Panc1 (cell line): Measurements from ENCODE around the gene BTD. TPM values are rescaled to one million over a fixed set of nuclear protein-coding genes. Genes with fewer than 3 reads are reported as not detected.

Experiments
- ATAC-seq: fragments of 200-7000 bp; cut with Tn5 transposase; 2 replicates; pipeline ENCODE4 v1.9.1; 2020; ENCODE audit warnings: mild to moderate bottlenecking, moderate library complexity
- BruUV-seq: library from RNA; stranded (reverse); fragments of 400-500 nt; replicated peaks from 2 replicates; lab custom pipeline; 2021; lab: Mats Ljungman, UMichigan
- CTCF ChIA-PET: fragments of 300-600 bp; sonication (Branson Sonifier 250); formaldehyde crosslinking; loops from one replicate; lab custom pipeline; 2022; ENCODE audit warnings: antibody characterized with exemption; lab: Charles Lee
- POLR2A ChIA-PET: fragments of 300-600 bp; sonication (Branson Sonifier 250); formaldehyde crosslinking; loops from one replicate; lab custom pipeline; 2022; ENCODE audit warnings: antibody characterized with exemption; lab: Charles Lee
- DNase-seq: peaks from one replicate; pipeline ENCODE4 v3.0.0-alpha.2; 2010; ENCODE audit warnings: low read depth, low spot score
- H3K27ac ChIP-seq: 2 replicates; pipeline ENCODE4 v1.5.1; 2011; ENCODE audit warnings: mild to moderate bottlenecking, low read length, inconsistent platforms
- H3K27me3 ChIP-seq: fragments of 200-500 bp; sonication (Bioruptor generic); 2 replicates; pipeline ENCODE4 v1.6.0; 2014; ENCODE audit warnings: low read length, inconsistent platforms; ENCODE audit not compliant: control insufficient read depth, insufficient read depth
- H3K36me3 ChIP-seq: fragments of 200-500 bp; sonication (Bioruptor generic); 2 replicates; pipeline ENCODE4 v1.5.1; 2014; ENCODE audit warnings: inconsistent platforms, mild to moderate bottlenecking, low read length, moderate library complexity; ENCODE audit not compliant: control insufficient read depth, insufficient read depth
- H3K4me1 ChIP-seq: 2 replicates; pipeline ENCODE4 v1.5.1; 2011; ENCODE audit warnings: inconsistent platforms, mild to moderate bottlenecking, low read length, moderate library complexity; ENCODE audit not compliant: control insufficient read depth, insufficient read depth
- H3K4me3 ChIP-seq, 2 experiments: 2 replicates each; pipeline ENCODE4 v1.5.1; 2011 to 2012; ENCODE audit warnings: low read depth in 2 of 2, low read length in 2 of 2, mild to moderate bottlenecking in 2 of 2, inconsistent platforms in 1 of 2, moderate library complexity in 1 of 2
- H3K9me3 ChIP-seq: fragments of 200-500 bp; sonication (Bioruptor generic); 2 replicates; pipeline ENCODE4 v1.5.1; 2014; ENCODE audit warnings: low read depth, mild to moderate bottlenecking, inconsistent platforms, low read length, moderate library complexity; ENCODE audit not compliant: control insufficient read depth, insufficient read depth
- POLR2AphosphoS5 ChIP-seq: IDR thresholded peaks from 2 replicates; pipeline ENCODE4 v1.6.1; 2012; ENCODE audit warnings: mild to moderate bottlenecking, low read depth, low read length, moderate library complexity
- SIN3A ChIP-seq: IDR thresholded peaks from 2 replicates; pipeline ENCODE4 v1.6.1; 2012; ENCODE audit warnings: low read depth, mild to moderate bottlenecking, low read length, moderate library complexity, borderline replicate concordance; ENCODE audit not compliant: insufficient read depth
- TCF7L2 ChIP-seq: IDR thresholded peaks from 2 replicates; pipeline ENCODE4 v1.6.1; 2011; ENCODE audit warnings: mild to moderate bottlenecking, low read depth, low read length, inconsistent platforms
- in situ Hi-C: cut with HindIII; loops from 2 replicates; pipeline ENCODE4 v1.10.0; 2016; ENCODE audit warnings: low sequenced_read_pairs, low pct_unique_long_range_greater_than_20kb
- intact Hi-C: fragments of 100-400 bp; cut with micrococcal nuclease; formaldehyde crosslinking; loops from one replicate; pipeline ENCODE4 v1.10.0; 2022; ENCODE audit not compliant: unreplicated experiment
- total RNA-seq: library from RNA; stranded (reverse); gene quantifications from one replicate; pipeline ENCODE4 v1.2.1, GENCODE V29; 2021; ENCODE audit not compliant: unreplicated experiment
- TF ChIP-seq, protein P1 (sequence below): fragments of 450-650 bp; IDR thresholded peaks from 2 replicates; pipeline ENCODE4 v1.5.1; 2017; ENCODE audit warnings: mild to moderate bottlenecking
- TF ChIP-seq, protein P2 (sequence below), 2 experiments: IDR thresholded peaks; 2 replicates each; pipeline ENCODE4 v1.6.1; 2011 to 2012; ENCODE audit warnings: low read depth in 2 of 2, control low read depth in 1 of 2, low read length in 1 of 2, mild to moderate bottlenecking in 1 of 2, moderate library complexity in 1 of 2; ENCODE audit not compliant: insufficient read depth in 1 of 2

BTD gene
- total RNA-seq, 1 experiment from 2014 or later = 22.7 TPM

DNA sequence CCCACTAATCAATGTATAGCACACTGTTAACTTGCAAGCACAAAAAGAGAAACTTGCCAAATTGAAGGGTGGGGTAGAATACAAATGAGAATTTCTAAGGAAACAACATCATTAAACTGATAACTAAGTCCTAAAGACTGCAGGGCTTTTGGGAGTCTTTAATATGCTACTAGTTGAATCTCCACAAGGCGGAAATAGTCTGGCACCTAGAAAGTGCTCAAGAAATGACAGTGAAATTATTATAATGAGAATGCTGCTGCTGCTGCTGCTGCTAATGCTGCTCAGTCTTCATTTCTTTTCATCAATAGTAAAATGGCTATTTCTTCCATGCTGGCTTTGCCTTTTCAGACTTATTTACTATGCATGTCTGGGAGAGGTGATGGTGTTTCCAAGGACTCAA is 91.8 kb downstream of the BTD start:
- BruUV-seq = no TSS peak
- no peaks in the 10 kb centered on the region for H3K27me3 ChIP-seq
- H3K4me3 ChIP-seq = no peak overlapping the region
- no peaks in the 10 kb centered on the region; the same call in 1 of the 2 replicates for H3K4me1 ChIP-seq
- no peaks in the 10 kb centered on the region for H3K9me3 ChIP-seq
- in situ Hi-C loops (no loop called here), intact Hi-C loops (no loop called here)
- POLR2A ChIA-PET = no interaction called here
- ATAC-seq (no peak), DNase-seq (no peak)
- peaks cover 26% of the 10 kb centered on the region for H3K36me3 ChIP-seq
- H3K27ac ChIP-seq = 0 out of 2 replicates have a peak overlapping the region, but pooled peaks have one; percentile 34
- CTCF ChIA-PET = no interaction called here
- TF ChIP-seq SIN3A (no peak), TCF7L2 (no peak), POLR2AphosphoS5 (no peak)
- TF ChIP-seq, protein P1, sequence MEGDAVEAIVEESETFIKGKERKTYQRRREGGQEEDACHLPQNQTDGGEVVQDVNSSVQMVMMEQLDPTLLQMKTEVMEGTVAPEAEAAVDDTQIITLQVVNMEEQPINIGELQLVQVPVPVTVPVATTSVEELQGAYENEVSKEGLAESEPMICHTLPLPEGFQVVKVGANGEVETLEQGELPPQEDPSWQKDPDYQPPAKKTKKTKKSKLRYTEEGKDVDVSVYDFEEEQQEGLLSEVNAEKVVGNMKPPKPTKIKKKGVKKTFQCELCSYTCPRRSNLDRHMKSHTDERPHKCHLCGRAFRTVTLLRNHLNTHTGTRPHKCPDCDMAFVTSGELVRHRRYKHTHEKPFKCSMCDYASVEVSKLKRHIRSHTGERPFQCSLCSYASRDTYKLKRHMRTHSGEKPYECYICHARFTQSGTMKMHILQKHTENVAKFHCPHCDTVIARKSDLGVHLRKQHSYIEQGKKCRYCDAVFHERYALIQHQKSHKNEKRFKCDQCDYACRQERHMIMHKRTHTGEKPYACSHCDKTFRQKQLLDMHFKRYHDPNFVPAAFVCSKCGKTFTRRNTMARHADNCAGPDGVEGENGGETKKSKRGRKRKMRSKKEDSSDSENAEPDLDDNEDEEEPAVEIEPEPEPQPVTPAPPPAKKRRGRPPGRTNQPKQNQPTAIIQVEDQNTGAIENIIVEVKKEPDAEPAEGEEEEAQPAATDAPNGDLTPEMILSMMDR = no peak
- TF ChIP-seq, protein P2, sequence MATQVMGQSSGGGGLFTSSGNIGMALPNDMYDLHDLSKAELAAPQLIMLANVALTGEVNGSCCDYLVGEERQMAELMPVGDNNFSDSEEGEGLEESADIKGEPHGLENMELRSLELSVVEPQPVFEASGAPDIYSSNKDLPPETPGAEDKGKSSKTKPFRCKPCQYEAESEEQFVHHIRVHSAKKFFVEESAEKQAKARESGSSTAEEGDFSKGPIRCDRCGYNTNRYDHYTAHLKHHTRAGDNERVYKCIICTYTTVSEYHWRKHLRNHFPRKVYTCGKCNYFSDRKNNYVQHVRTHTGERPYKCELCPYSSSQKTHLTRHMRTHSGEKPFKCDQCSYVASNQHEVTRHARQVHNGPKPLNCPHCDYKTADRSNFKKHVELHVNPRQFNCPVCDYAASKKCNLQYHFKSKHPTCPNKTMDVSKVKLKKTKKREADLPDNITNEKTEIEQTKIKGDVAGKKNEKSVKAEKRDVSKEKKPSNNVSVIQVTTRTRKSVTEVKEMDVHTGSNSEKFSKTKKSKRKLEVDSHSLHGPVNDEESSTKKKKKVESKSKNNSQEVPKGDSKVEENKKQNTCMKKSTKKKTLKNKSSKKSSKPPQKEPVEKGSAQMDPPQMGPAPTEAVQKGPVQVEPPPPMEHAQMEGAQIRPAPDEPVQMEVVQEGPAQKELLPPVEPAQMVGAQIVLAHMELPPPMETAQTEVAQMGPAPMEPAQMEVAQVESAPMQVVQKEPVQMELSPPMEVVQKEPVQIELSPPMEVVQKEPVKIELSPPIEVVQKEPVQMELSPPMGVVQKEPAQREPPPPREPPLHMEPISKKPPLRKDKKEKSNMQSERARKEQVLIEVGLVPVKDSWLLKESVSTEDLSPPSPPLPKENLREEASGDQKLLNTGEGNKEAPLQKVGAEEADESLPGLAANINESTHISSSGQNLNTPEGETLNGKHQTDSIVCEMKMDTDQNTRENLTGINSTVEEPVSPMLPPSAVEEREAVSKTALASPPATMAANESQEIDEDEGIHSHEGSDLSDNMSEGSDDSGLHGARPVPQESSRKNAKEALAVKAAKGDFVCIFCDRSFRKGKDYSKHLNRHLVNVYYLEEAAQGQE (IDR thresholded peaks at IDR 0.05; ENCODE audit: insufficient read depth in 1 of 2, low read depth in 2 of 2, low read length in 1 of 2) = no peak

DNA sequence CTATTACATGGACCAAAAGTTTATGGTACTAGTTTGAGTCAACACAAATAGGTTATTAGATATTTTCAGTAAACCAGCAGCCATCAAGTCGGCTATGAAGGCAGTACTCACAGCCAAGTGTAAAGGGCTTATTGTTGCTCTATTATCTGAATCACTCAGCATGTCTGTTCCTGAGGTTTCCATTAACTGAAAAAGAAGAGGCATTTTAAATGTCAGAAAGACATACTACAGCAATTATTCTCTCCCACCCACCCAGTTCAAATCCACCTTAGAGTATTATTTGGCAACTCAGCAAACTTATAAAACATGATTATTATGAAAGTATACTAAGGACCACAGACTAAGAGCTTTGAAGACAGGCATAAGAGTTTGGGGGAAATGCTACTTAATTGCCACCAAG is 93.1 kb downstream of the BTD start:
- POLR2A ChIA-PET = no interaction called here
- H3K9me3 ChIP-seq = no peaks in the 10 kb centered on the region
- no TSS peak for BruUV-seq
- intact Hi-C loops (no loop called here), in situ Hi-C loops (no loop called here)
- no peaks in the 10 kb centered on the region for H3K27me3 ChIP-seq
- no peak for DNase-seq
- no peaks in the 10 kb centered on the region; the same call in 1 of the 2 replicates for H3K4me1 ChIP-seq
- H3K4me3 ChIP-seq = no peak overlapping the region
- peak overlapping the region; percentile 61; the same call in 1 of the 2 replicates for H3K27ac ChIP-seq
- H3K36me3 ChIP-seq = peaks cover 17% of the 10 kb centered on the region
- ATAC-seq = no peak
- CTCF ChIA-PET = no interaction called here
- no peak for TF ChIP-seq SIN3A
- TF ChIP-seq TCF7L2 = no peak
- TF ChIP-seq, protein P1 = no peak
- TF ChIP-seq POLR2AphosphoS5 = no peak
- TF ChIP-seq, protein P2 (IDR thresholded peaks at IDR 0.05; ENCODE audit: insufficient read depth in 1 of 2, low read depth in 2 of 2, low read length in 1 of 2) = no peak
